HepG2 (cell line): ENCODE data around the gene C3orf22. TPM values are rescaled to one million over a fixed set of nuclear protein-coding genes. Genes with fewer than 3 reads are reported as not detected.

ENCODE experiments used
- ARHGAP35 ChIP-seq: sonication (generic); formaldehyde crosslinking; IDR thresholded peaks from 2 replicates; pipeline ENCODE4 v1.9.0; 2022; ENCODE audit warnings: mild to moderate bottlenecking, inconsistent platforms, moderate library complexity, missing genetic modification reagents, borderline replicate concordance
- DBP ChIP-seq: sonication (generic); formaldehyde crosslinking; IDR thresholded peaks from 2 replicates; pipeline ENCODE4 v1.4.0; 2020; ENCODE audit warnings: missing genetic modification reagents; ENCODE audit errors: not compliant biosample characterization
- DPF2 ChIP-seq: sonication (generic); formaldehyde crosslinking; IDR thresholded peaks from 2 replicates; pipeline ENCODE4 v1.4.0; 2020; ENCODE audit warnings: mild to moderate bottlenecking, low read depth, missing genetic modification reagents, borderline replicate concordance
- GMEB1 ChIP-seq: sonication (generic); formaldehyde crosslinking; IDR thresholded peaks from 2 replicates; pipeline ENCODE4 v1.5.1; 2020; ENCODE audit warnings: missing genetic modification reagents, mild to moderate bottlenecking, borderline replicate concordance
- GPN1 ChIP-seq: sonication (generic); formaldehyde crosslinking; IDR thresholded peaks from 2 replicates; pipeline ENCODE4 v1.5.1; 2020; ENCODE audit warnings: missing genetic modification reagents, borderline replicate concordance
- LRRFIP1 ChIP-seq: sonication (generic); formaldehyde crosslinking; conservative IDR thresholded peaks from 2 replicates; pipeline ENCODE4 v1.4.0; 2020; ENCODE audit warnings: missing genetic modification reagents
- NONO ChIP-seq, 2 experiments: fragments of 450-650 bp in 1 of 2; sonication (generic) in 1 of 2; formaldehyde crosslinking in 1 of 2; IDR thresholded peaks in 1 of 2; conservative IDR thresholded peaks in 1 of 2; 2 replicates each; pipeline versions ENCODE4 v1.6.1 to v1.8.0; 2017 to 2022; ENCODE audit warnings: mild to moderate bottlenecking in 1 of 2, missing genetic modification reagents in 1 of 2, moderate library complexity in 1 of 2
- POLR2A ChIP-seq, 2 experiments: IDR thresholded peaks; 2 replicates each; pipeline ENCODE4 v1.6.1; 2011; ENCODE audit warnings: low read depth in 2 of 2, low read length in 2 of 2, mild to moderate bottlenecking in 1 of 2, moderate library complexity in 1 of 2; ENCODE audit not compliant: insufficient read depth in 1 of 2
- PRDM4 ChIP-seq: sonication (generic); formaldehyde crosslinking; IDR thresholded peaks from 2 replicates; pipeline ENCODE4 v1.9.0; 2021; ENCODE audit warnings: missing genetic modification reagents, borderline replicate concordance
- SRY ChIP-seq: sonication (generic); formaldehyde crosslinking; IDR thresholded peaks from 2 replicates; pipeline ENCODE4 v1.8.0; 2022; ENCODE audit warnings: mild to moderate bottlenecking, missing genetic modification reagents
- TEAD3 ChIP-seq: optimal IDR thresholded peaks from 2 replicates; pipeline ENCODE3; 2016; ENCODE audit warnings: borderline replicate concordance
- XBP1 ChIP-seq: sonication (generic); formaldehyde crosslinking; IDR thresholded peaks from 2 replicates; pipeline ENCODE4 v1.5.0; 2020; ENCODE audit warnings: missing genetic modification reagents
- ZBTB49 ChIP-seq: sonication (generic); formaldehyde crosslinking; IDR thresholded peaks from 2 replicates; pipeline ENCODE4 v1.4.0; 2020; ENCODE audit warnings: missing genetic modification reagents, borderline replicate concordance
- ZNF274 ChIP-seq: sonication (generic); formaldehyde crosslinking; IDR thresholded peaks from 2 replicates; pipeline ENCODE4 v1.5.1; 2020; ENCODE audit warnings: mild to moderate bottlenecking, missing genetic modification reagents
- ZNF333 ChIP-seq: sonication (generic); formaldehyde crosslinking; IDR thresholded peaks from 2 replicates; pipeline ENCODE4 v1.4.0; 2020; ENCODE audit warnings: mild to moderate bottlenecking, missing genetic modification reagents, borderline replicate concordance
- ZNF660 ChIP-seq: sonication (generic); formaldehyde crosslinking; IDR thresholded peaks from 2 replicates; pipeline ENCODE4 v1.5.1; 2020; ENCODE audit warnings: mild to moderate bottlenecking, low read depth, missing genetic modification reagents, borderline replicate concordance
- ZNF75D ChIP-seq: sonication (generic); formaldehyde crosslinking; IDR thresholded peaks from 2 replicates; pipeline ENCODE4 v1.8.1; 2023; ENCODE audit warnings: missing genetic modification reagents, mild to moderate bottlenecking, borderline replicate concordance
- ZSCAN20 ChIP-seq: sonication (generic); formaldehyde crosslinking; IDR thresholded peaks from 2 replicates; pipeline ENCODE4 v1.4.0; 2020; ENCODE audit warnings: missing genetic modification reagents, mild to moderate bottlenecking, borderline replicate concordance
- polyA plus RNA-seq, 8 experiments: library from polyadenylated mRNA; depleted of rRNA in 3 of 8; stranded (reverse) in 7 of 8; unstranded in 1 of 8; fragments of >200 nt; fragmentation: Illumina TruSeq in 4 of 8; extraction: Trizol in 4 of 8; gene quantifications; 2 replicates each; pipeline versions ENCODE4 v1.2.1 to v1.2.3, GENCODE V29; 2011 to 2016; ENCODE audit warnings: low read depth in 4 of 8, missing spikeins in 1 of 8, mixed read lengths in 1 of 8; ENCODE audit not compliant: insufficient read depth in 1 of 8
- total RNA-seq, 5 experiments: library from RNA; depleted of rRNA; stranded (reverse); fragments of >200 nt; fragmentation: Illumina TruSeq; extraction: Trizol; gene quantifications; 2 replicates each; pipeline ENCODE4 v1.2.3, GENCODE V29; 2016; ENCODE audit warnings: low read depth in 1 of 5

C3orf22 gene
- total and polyA plus RNA-seq, 2 of the 13 experiments (the other 11 are each of a cell fraction or from before 2014, with no cell fraction given) = not detected

GRCh38 chr3:126517291-126517951 lies 41.3 kb downstream of the C3orf22 start, which contains the start of gene UROC1 (continued):
- no peak for TF ChIP-seq ZBTB49 (CRISPR knock-in tag)
- TF ChIP-seq ZNF75D (CRISPR knock-in tag) = no peak
- no peak for TF ChIP-seq NONO (IDR thresholded peaks at IDR 0.05)
- TF ChIP-seq NONO (CRISPR knock-in tag; conservative IDR thresholded peaks at IDR 0.05) = no peak; the same call in 1 of the 2 replicates
- peak; percentile 39 for TF ChIP-seq TEAD3 (CRISPR knock-in tag)
- no peak for TF ChIP-seq DBP
- no peak for TF ChIP-seq GPN1 (CRISPR knock-in tag)
- peak; percentile 58; the same call in 1 of the 2 replicates for TF ChIP-seq DPF2 (CRISPR knock-in tag)
- peak; percentile 21; the same call in 1 of the 2 replicates for TF ChIP-seq GMEB1 (CRISPR knock-in tag)
- no peak for TF ChIP-seq ZNF660 (CRISPR knock-in tag)
- TF ChIP-seq POLR2A (IDR thresholded peaks at IDR 0.05; ENCODE audit: insufficient read depth in 1 of 2, low read depth in 2 of 2, low read length in 2 of 2) = no peak
- no peak for TF ChIP-seq XBP1 (CRISPR knock-in tag)
- no peak for TF ChIP-seq LRRFIP1 (CRISPR knock-in tag)
- 0 out of 2 replicates have a peak, but pooled peaks have one; percentile 18 for TF ChIP-seq SRY
- TF ChIP-seq ARHGAP35 (CRISPR knock-in tag) = peak; percentile 22; the same call in 1 of the 2 replicates
- TF ChIP-seq ZNF274 (CRISPR knock-in tag) = no peak
- TF ChIP-seq ZSCAN20 (CRISPR knock-in tag) = no peak
- no peak for TF ChIP-seq ZNF333 (CRISPR knock-in tag)
- no peak for TF ChIP-seq PRDM4 (CRISPR knock-in tag)
